Astrocyte of the cerebellum (primary cell): Measurements from ENCODE around the gene JMJD4.

ENCODE experiments used
- DNase-seq: peaks from one replicate; pipeline ENCODE4 v3.0.0-alpha.2; 2011; ENCODE audit warnings: low read depth
- H3K4me3 ChIP-seq: 2 replicates; pipeline ENCODE4 v1.5.1; 2011; ENCODE audit warnings: mild to moderate bottlenecking, low read depth, low read length, moderate library complexity
- in situ Hi-C: cut with HindIII; loops from 2 replicates; pipeline ENCODE4 v1.10.0; 2017; ENCODE audit warnings: low sequenced_read_pairs
- TF ChIP-seq, protein P1 (sequence below): IDR thresholded peaks from 2 replicates; pipeline ENCODE4 v1.5.1; 2012; ENCODE audit warnings: low read length, low read depth, moderate library complexity, mild to moderate bottlenecking; ENCODE audit errors: missing control alignments

The JMJD4 gene

DNA sequence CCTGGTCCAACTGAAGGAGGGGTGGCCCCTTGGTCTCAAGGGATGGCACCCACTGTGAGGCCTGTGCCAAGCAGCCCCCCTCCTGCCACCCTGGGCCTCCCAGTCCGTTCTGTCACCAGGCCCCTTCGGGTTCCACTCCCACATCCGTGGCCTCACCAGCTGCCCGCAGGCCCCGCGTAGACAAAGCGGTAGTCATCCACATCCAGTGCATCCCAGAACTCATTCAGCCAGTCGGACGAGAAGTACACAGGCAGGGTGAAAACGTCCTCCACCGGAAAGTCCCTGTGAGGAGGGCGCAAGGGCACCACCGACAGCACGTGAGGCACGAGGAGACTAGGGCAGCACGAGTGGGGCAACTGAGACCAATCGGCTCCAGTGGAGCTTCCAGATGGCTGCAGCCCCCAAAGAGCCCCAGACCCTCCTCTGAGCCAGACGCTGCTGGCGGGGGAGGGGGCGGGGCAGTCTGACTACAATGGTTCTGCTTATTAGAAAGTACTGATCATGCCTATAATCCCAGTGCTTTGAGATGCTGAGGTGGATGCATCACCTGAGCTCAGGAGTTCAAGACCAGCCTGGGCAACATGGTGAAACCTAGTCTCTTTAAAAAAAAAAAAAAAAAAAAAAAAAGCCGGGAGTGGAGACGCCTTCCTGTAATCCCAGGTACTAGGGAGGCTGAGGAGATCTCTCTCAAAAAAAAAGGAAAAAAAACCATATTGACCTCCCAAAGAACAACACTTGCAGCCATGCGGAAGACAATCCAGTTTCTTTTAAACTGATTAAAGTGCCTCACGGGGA, 1.2 kb downstream of the JMJD4 start:
- TF ChIP-seq, protein P1, sequence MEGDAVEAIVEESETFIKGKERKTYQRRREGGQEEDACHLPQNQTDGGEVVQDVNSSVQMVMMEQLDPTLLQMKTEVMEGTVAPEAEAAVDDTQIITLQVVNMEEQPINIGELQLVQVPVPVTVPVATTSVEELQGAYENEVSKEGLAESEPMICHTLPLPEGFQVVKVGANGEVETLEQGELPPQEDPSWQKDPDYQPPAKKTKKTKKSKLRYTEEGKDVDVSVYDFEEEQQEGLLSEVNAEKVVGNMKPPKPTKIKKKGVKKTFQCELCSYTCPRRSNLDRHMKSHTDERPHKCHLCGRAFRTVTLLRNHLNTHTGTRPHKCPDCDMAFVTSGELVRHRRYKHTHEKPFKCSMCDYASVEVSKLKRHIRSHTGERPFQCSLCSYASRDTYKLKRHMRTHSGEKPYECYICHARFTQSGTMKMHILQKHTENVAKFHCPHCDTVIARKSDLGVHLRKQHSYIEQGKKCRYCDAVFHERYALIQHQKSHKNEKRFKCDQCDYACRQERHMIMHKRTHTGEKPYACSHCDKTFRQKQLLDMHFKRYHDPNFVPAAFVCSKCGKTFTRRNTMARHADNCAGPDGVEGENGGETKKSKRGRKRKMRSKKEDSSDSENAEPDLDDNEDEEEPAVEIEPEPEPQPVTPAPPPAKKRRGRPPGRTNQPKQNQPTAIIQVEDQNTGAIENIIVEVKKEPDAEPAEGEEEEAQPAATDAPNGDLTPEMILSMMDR = no peak
- DNase-seq = no peak
- in situ Hi-C loops = no loop called here
- peak overlapping the region; percentile 89 for H3K4me3 ChIP-seq

DNA sequence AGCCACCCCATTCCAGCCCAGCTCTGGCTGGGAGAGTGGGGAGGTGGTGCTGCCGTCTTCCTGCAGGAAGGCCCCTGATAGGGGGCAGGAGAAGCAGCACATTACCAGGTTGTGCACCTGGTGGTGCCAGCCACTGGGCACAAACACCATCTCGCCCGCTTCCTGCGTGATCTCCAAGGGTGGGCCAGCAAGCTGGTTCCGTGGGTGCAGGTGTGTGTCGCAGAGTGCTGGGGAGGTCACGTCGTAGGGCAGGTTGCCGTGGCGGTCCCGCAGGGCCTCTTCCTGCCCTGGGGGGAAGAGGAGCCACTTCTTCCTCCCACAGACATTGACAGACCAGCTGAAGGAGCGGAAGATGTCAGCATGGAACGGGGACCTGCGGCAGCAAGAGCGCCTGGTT, 1.8 kb downstream of the JMJD4 start:
- DNase-seq = no peak
- in situ Hi-C loops = no loop called here
- TF ChIP-seq, protein P1 = no peak
- peak overlapping the region; percentile 89 for H3K4me3 ChIP-seq

DNA sequence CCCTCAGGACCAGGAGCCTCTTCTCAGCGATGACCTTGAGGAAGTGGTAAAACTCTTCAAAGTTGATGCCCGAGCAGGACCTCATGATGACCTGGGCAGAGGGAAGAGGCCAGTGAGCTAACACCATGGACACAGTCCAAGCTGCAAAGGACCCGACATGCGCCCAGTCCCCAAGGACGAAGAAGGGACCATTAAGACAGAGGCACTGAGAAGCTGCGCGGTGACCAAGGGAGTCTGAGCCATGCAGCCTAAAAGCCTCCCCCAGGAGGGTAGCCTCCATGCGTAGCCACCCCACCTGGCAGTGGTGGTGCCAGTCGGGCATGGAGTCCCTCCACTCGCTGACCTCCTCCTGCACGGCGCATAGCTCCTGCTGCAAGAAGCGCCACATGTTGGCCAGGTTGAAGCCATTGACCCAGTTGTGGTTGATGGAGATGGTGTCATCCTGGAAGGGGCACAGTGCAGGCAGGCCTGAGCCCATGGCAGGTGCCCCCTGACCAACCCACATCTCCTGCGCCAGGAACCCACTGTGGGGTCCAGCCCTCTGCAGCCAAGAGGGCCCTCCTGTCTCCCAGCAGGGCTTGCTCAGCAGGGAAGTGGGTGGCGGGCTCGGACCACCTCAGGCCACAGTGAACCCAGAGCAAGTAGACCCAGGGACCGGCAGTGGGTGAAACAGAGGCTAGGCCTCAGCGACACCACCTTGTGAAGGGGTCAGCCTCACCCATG, 2.4 kb downstream of the JMJD4 start:
- TF ChIP-seq, protein P1 = no peak
- in situ Hi-C loops = no loop called here
- no peak overlapping the region for H3K4me3 ChIP-seq
- DNase-seq = no peak

DNA sequence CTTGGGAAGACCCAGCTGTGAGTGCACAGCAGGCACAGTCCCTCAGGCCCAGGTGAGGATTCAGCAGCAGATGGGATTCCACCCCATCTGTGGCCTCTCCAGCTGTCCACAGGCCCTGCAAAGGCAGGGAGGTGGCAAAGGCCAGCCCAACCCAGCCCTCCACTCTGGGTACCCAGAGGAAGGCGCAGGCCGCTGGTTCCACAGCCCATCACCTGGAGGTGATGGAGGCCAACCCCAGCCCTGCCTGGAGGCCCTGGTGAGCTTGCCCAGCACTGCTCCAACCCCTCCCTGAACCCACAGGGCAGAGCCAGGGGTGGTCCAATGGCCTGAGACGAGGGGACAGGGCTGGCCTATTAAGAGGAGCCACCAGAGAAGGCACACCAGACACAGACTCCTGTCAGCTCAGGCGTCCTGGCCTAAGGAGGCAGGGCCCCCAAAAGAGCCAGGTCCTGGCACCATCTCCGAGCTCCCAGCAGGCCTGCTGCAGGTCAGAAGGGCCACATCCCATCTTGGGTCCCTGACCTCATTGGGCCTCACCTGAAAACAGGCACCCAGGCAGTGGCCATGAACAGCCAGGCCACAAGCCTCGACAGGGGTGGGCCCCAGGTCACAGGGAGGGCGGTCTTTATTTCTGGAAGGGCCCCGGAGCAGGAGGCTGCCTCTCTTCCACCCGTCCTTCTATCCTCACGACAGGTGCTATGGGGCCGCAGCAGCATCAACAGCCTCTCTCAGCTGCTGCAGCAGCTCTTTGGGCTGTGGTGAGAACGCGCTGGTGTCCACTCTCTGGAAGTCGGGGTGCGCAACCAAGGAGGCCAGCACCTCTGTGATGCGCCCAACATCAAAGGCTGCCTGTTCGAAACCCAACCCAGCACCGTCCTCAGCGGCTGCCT, 3.2 kb downstream of the JMJD4 start:
- in situ Hi-C loops = no loop called here
- TF ChIP-seq, protein P1 = no peak
- H3K4me3 ChIP-seq = no peak overlapping the region
- DNase-seq = no peak

DNA sequence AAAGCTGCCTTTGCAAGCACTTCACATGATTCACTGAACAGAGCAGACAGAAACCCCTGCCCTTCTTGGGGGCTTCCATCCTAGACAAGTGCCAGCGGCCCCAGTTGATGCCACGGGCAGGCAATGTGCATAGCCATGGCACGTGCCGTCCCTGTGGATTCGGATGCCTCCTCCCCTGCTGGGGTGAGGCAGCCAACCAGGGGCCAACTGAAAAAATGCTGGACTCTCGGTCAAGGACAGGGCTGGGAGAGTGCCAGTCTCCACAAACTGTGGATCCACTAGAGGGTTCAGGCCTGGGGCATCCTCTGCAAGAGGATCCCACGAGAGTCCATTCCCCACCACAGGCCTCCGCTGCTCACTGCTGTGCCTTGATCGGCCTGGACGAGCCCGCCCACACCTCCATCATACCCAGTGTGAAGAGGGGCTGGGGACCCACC, 3.8 kb downstream of the JMJD4 start:
- in situ Hi-C loops = no loop called here
- no peak for DNase-seq
- TF ChIP-seq, protein P1 = no peak
- no peak overlapping the region for H3K4me3 ChIP-seq

DNA sequence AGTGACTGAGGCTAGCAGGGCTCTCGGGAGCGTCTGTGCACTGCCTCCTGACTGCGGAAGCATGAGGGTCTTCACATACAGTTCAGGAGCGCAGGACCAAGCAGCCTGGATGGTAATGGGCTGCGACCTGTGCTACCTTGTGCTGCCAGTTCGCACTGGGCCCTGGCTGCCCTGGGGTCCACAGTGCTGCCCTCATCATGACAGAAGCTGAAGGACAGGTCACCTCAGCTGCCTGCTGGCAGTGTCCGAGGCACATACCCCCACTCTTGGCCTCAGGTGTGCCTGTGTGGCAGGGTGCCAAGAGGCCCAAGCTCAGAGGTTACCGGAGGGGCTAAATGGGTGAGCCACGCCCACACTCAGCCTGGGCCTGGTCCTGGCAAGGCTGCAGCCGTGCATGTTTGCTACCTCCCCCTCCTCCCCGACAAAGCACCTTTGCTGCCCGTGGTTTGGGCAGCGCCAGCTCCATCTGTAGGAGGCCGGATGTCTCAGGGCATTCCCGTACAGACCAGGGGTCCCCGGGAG, 4.4 kb downstream of the JMJD4 start:
- DNase-seq = no peak
- TF ChIP-seq, protein P1 = no peak
- in situ Hi-C loops = no loop called here
- H3K4me3 ChIP-seq = no peak overlapping the region
